Endothelial cell of umbilical vein (primary cell): ENCODE data around the gene VMP1. TPM values are rescaled to one million over a fixed set of nuclear protein-coding genes. Genes with fewer than 3 reads are reported as not detected.
"Not testable (repeated sequence)": the region's sequence is repeated elsewhere in the genome, so short reads cannot be mapped to it uniquely, and the experiment has no call there.

Source experiments
- BruUV-seq: library from RNA; stranded (reverse); fragments of 400-500 nt; replicated peaks from 2 replicates; lab custom pipeline; 2021; lab: Mats Ljungman, UMichigan
- CTCF ChIA-PET: fragments of 300-600, 350-600 bp; sonication (Branson Sonifier 250); formaldehyde crosslinking; loops from one replicate; lab custom pipeline; 2021; ENCODE audit warnings: antibody characterized with exemption, inconsistent platforms; lab: Charles Lee
- POLR2A ChIA-PET: fragments of 300-600, 350-600 bp; sonication (Branson Sonifier 250); formaldehyde crosslinking; loops from one replicate; lab custom pipeline; 2021; ENCODE audit warnings: antibody characterized with exemption, inconsistent platforms; lab: Charles Lee
- DNase-seq: peaks from one replicate; pipeline ENCODE4 v3.0.0-alpha.2; 2011; ENCODE audit warnings: low read depth, low spot score
- FAIRE-seq: peaks from 2 replicates; lab custom pipeline; 2011; peaks lifted over from hg19 to GRCh38; lab: Jason Lieb, UNC
- H2AFZ ChIP-seq: 2 replicates; pipeline ENCODE4 v1.6.0; 2012; ENCODE audit warnings: low read depth, low read length, control low read depth, inconsistent platforms
- H3K27ac ChIP-seq: 2 replicates; pipeline ENCODE4 v1.5.1; 2011; ENCODE audit warnings: low read depth, mild to moderate bottlenecking, control low read depth, low read length, moderate library complexity; ENCODE audit not compliant: insufficient read depth
- H3K27me3 ChIP-seq, 2 experiments: 2 replicates each; pipeline versions ENCODE4 v1.6.0 to v1.6.1; 2011; ENCODE audit warnings: low read length in 2 of 2, mixed read lengths in 1 of 2; ENCODE audit not compliant: control insufficient read depth in 2 of 2, insufficient read depth in 2 of 2
- H3K36me3 ChIP-seq, 2 experiments: 2 replicates in 1 of 2; 3 replicates in 1 of 2; pipeline ENCODE4 v1.5.1; 2011; ENCODE audit warnings: low read length in 2 of 2, mild to moderate bottlenecking in 1 of 2, moderate library complexity in 1 of 2; ENCODE audit not compliant: control insufficient read depth in 2 of 2, insufficient read depth in 2 of 2; ENCODE audit errors: extremely low read depth in 1 of 2
- H3K4me1 ChIP-seq: 3 replicates; pipeline ENCODE4 v1.5.1; 2011; ENCODE audit warnings: mild to moderate bottlenecking, low read length; ENCODE audit not compliant: control insufficient read depth, insufficient read depth; ENCODE audit errors: extremely low read depth
- H3K4me2 ChIP-seq: 2 replicates; pipeline ENCODE4 v1.6.1; 2011; ENCODE audit warnings: low read length, control low read depth, mixed read lengths; ENCODE audit not compliant: insufficient read depth
- H3K4me3 ChIP-seq, 3 experiments: fragments of 200-600 bp in 1 of 3; sonication (generic), shearing (Covaris generic) in 1 of 3; replicated peaks in 1 of 3; 2 replicates each; pipeline ENCODE4 v1.5.1; 2011 to 2016; ENCODE audit warnings: control low read depth in 3 of 3, low read length in 3 of 3, mild to moderate bottlenecking in 2 of 3, inconsistent platforms in 1 of 3, low read depth in 1 of 3, moderate library complexity in 1 of 3; ENCODE audit not compliant: insufficient read depth in 1 of 3
- H3K79me2 ChIP-seq: 2 replicates; pipeline ENCODE4 v1.6.0; 2012; ENCODE audit warnings: low read length, inconsistent platforms; ENCODE audit not compliant: control insufficient read depth, insufficient read depth
- H3K9ac ChIP-seq: replicated peaks from 2 replicates; pipeline ENCODE3; 2011; ENCODE audit warnings: low read length, control low read depth; ENCODE audit not compliant: insufficient read depth; ENCODE audit errors: extremely low read depth
- H3K9me1 ChIP-seq: replicated peaks from 3 replicates; pipeline ENCODE4 v1.6.0; 2011; ENCODE audit warnings: mild to moderate bottlenecking, low read length; ENCODE audit not compliant: control insufficient read depth, insufficient read depth; ENCODE audit errors: extremely low read depth
- H3K9me3 ChIP-seq: replicated peaks from 2 replicates; pipeline ENCODE4 v1.5.1; 2012; ENCODE audit warnings: low read length, inconsistent platforms; ENCODE audit not compliant: control insufficient read depth, insufficient read depth
- H4K20me1 ChIP-seq: replicated peaks from 2 replicates; pipeline ENCODE3; 2011; ENCODE audit warnings: mild to moderate bottlenecking, low read length; ENCODE audit not compliant: control insufficient read depth, insufficient read depth; ENCODE audit errors: extremely low read depth
- CTCF ChIP-seq, 2 donors: IDR thresholded peaks; 1 replicate in 1 of 2; 2 replicates in 1 of 2; pipeline ENCODE4 v1.5.1; 2011; ENCODE audit warnings: low read length in 2 of 2, mild to moderate bottlenecking in 2 of 2, moderate library complexity in 2 of 2, control low read depth in 1 of 2, inconsistent platforms in 1 of 2, low read depth in 1 of 2; ENCODE audit not compliant: insufficient read depth in 1 of 2; ENCODE audit errors: extremely low read depth in 1 of 2
- EZH2 ChIP-seq: IDR thresholded peaks from 2 replicates; pipeline ENCODE4 v1.6.1; 2012; ENCODE audit warnings: borderline replicate concordance, low read depth, mild to moderate bottlenecking, moderate library complexity, low read length, inconsistent platforms; ENCODE audit not compliant: severe bottlenecking
- FOS ChIP-seq: IDR thresholded peaks from 2 replicates; pipeline ENCODE4 v1.6.1; 2011; ENCODE audit warnings: mild to moderate bottlenecking, low read length, moderate library complexity, borderline replicate concordance; ENCODE audit not compliant: insufficient read depth
- GATA2 ChIP-seq: IDR thresholded peaks from 2 replicates; pipeline ENCODE4 v1.7.0; 2011; ENCODE audit warnings: low read depth, mild to moderate bottlenecking, moderate library complexity, mixed read lengths, low read length; ENCODE audit not compliant: insufficient read length, insufficient read depth
- JUN ChIP-seq: IDR thresholded peaks from 2 replicates; pipeline ENCODE4 v1.6.1; 2011; ENCODE audit warnings: borderline replicate concordance, low read depth; ENCODE audit not compliant: insufficient read length, insufficient read depth
- MAX ChIP-seq: IDR thresholded peaks from 2 replicates; pipeline ENCODE4 v1.6.1; 2011; ENCODE audit not compliant: insufficient read depth, insufficient read length
- MYC ChIP-seq: IDR thresholded peaks from one replicate; pipeline ENCODE4 v1.6.1; 2011; ENCODE audit warnings: mild to moderate bottlenecking, low read depth, low read length
- POLR2A ChIP-seq: IDR thresholded peaks from 2 replicates; pipeline ENCODE4 v1.6.1; 2012; ENCODE audit warnings: low read depth, mild to moderate bottlenecking, control low read depth, low read length
- POLR2AphosphoS5 ChIP-seq: IDR thresholded peaks from 2 replicates; pipeline ENCODE4 v1.6.1; 2012; ENCODE audit warnings: low read depth, mild to moderate bottlenecking, control low read depth, low read length, moderate library complexity; ENCODE audit not compliant: insufficient read depth
- dilution Hi-C: fragments of 300-500 bp; cut with MboI; formaldehyde crosslinking; loops from one replicate; pipeline ENCODE4 v1.15.0; 2019; ENCODE audit warnings: low sequenced_read_pairs; ENCODE audit not compliant: extremely low pct_ligation_motif_present
- intact Hi-C: fragments of 100-400 bp; cut with micrococcal nuclease; formaldehyde crosslinking; loops from one replicate; pipeline ENCODE4 v1.10.0; 2022
- polyA plus RNA-seq, 4 experiments: library from polyadenylated mRNA; depleted of rRNA in 3 of 4; stranded (reverse) in 3 of 4; unstranded in 1 of 4; fragments of >200 nt; gene quantifications; 2 replicates each; pipeline versions ENCODE4 v1.2.1 to v1.2.3, GENCODE V29; 2011 to 2012; ENCODE audit warnings: missing spikeins in 1 of 4
- total RNA-seq: library from RNA; stranded (reverse); gene quantifications from 2 replicates; pipeline ENCODE4 v1.2.3, GENCODE V29; 2021

Gene VMP1
- total and polyA plus RNA-seq, 2 donors (not counting 3 experiments of a cell fraction or from before 2014, with no cell fraction given) = 138 to 270 TPM

- intact Hi-C loops, CTCF ChIA-PET, POLR2A ChIA-PET, H3K4me3 ChIP-seq, H3K9me3 ChIP-seq, BruUV-seq, H4K20me1 ChIP-seq, H3K4me1 ChIP-seq, H2AFZ ChIP-seq, H3K79me2 ChIP-seq, H3K27me3 ChIP-seq, H3K36me3 ChIP-seq, FAIRE-seq, H3K9me1 ChIP-seq, H3K27ac ChIP-seq, H3K4me2 ChIP-seq, DNase-seq, H3K9ac ChIP-seq: not testable (repeated sequence)
- dilution Hi-C loops = loop anchor here (10.0 kb wide), 1 partner anchor 129 kb away; no protein-coding TSS in a partner anchor
Observed at GRCh38 chr17:59873414-59873813, 166.0 kb downstream of the VMP1 start.

- no peak for FAIRE-seq
- no TSS peak for BruUV-seq
- Histone ChIP-seq H3K4me1 (no peaks in the 10 kb centered on the region), H3K9ac (no peak overlapping the region), H3K4me2 (no peak overlapping the region), H3K79me2 (no peaks in the 10 kb centered on the region), H3K27ac (no peak overlapping the region), H4K20me1 (no peaks in the 10 kb centered on the region), H3K27me3 (no peaks in the 10 kb centered on the region), H3K9me3 (no peaks in the 10 kb centered on the region), H2AFZ (no peak overlapping the region), H3K4me3 (no peak overlapping the region), H3K9me1 (no peaks in the 10 kb centered on the region), H3K36me3 (peaks cover 0 to 6% of the 10 kb centered on the region in 2 experiments)
- TF ChIP-seq JUN = no peak
- TF ChIP-seq POLR2AphosphoS5 = no peak
- TF ChIP-seq POLR2A = no peak
- no peak for TF ChIP-seq GATA2
- no peak for TF ChIP-seq EZH2
- no peak for TF ChIP-seq MAX
- no peak for TF ChIP-seq MYC
- no peak for TF ChIP-seq FOS
- TF ChIP-seq CTCF (IDR thresholded peaks at IDR 0.05; ENCODE audit: extremely low read depth in 1 of 2, insufficient read depth in 1 of 2, low read depth in 1 of 2, low read length in 2 of 2) = no peak
- POLR2A ChIA-PET = no interaction called here
- intact Hi-C loops = no loop called here
- CTCF ChIA-PET = no interaction called here
- dilution Hi-C loops = loop anchor here (10.0 kb wide), 1 partner anchor 130 kb away; no protein-coding TSS in a partner anchor
- DNase-seq = no peak
Observed at GRCh38 chr17:59874376-59874775, 166.9 kb downstream of the VMP1 start.
